Measurements from ENCODE around the gene ATP2C2.
"Not testable (repeated sequence)": the region's sequence is repeated elsewhere in the genome, so short reads cannot be mapped to it uniquely, and the experiment has no call there.

ATP2C2 gene

GRCh38 chr16:84398701-84399100 is 30.4 kb downstream of the ATP2C2 start:
- no peak for DNase-seq

DNA sequence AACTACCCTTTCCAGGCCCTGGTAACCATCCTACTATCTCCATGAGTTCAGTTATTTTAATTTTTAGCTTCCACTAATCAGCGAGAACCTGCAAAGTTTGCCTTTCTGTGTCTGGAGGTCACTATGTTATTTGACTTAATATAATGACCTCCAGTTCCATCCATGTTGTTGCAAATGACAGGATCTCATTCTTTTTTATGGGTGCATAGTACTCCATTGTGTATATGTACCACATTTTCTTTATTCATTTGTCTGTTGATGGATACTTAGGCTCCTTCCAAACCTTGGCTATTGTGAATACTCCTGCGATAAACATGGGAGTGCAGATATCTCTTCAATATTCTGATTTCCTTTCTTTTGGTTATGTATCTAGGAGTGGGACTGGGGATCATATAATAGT is 31.6 kb downstream of the ATP2C2 start:
- not testable (repeated sequence) for DNase-seq

- not testable (repeated sequence) for DNase-seq
Observed at GRCh38 chr16:84403435-84403834, 35.1 kb downstream of the ATP2C2 start.

DNA sequence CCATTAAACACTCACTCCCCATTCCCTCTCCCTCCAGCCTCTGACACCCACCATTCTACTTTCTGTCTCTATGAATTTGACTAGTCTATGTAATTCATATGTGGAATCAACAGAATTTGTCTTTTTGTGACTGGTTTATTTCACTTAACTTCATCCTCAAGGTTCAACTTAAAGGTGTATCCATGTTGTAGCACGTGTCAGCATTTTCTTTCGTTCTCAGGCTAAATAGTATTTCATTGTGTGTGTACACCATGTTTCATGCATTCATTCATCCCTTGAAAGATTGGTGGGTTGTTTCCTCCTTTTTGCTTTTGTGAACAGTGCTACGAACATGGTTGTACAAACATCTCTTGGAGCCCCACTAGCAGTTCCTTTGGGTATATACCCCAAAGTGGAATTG is 36.0 kb downstream of the ATP2C2 start:
- DNase-seq: no peak

- no peak for DNase-seq
Observed at GRCh38 chr16:84404936-84405639, 36.8 kb downstream of the ATP2C2 start.

GRCh38 chr16:84406006-84406963 is 37.9 kb downstream of the ATP2C2 start:
- DNase-seq: no peak

DNA sequence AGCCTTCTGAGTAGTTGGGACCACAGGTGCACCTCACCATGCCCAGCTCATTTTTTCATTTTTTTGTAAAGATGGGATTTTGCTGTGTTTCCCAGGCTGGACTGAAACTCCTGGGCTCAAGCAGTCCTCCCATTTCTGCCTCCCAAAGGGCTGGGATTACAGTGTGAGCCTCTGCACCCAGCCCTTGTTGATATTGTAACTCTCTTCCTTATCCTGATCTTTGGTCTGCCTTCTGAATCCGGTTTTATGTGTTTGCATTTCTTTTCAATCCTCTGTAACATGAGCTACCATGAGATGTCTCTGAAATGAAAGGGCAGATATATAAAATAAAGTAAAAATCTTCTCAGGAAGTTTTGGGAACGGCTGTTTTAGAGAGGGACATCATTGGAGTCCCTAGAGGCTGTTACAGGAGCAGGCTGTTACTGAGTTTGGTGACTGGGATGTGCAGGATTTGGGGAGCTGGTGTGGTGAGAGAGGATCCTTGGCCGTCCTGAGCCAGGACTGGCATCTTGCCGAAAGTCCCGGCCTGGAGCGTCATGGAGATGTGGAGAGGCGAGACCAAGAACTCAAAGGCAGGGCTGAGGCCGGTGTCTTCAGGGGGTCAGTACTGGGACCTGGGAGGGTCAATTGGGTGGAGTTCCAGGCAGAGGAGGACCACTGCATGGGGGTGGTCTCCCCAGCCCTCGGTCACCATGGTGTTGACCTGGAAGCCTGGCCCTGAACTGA is 39.4 kb downstream of the ATP2C2 start:
- no peak for DNase-seq

GRCh38 chr16:84408314-84408690 is 40.0 kb downstream of the ATP2C2 start:
- DNase-seq: no peak

GRCh38 chr16:84408856-84409255 is 40.5 kb downstream of the ATP2C2 start:
- no peak for DNase-seq

GRCh38 chr16:84410361-84411138 is 42.2 kb downstream of the ATP2C2 start:
- DNase-seq: no peak

DNA sequence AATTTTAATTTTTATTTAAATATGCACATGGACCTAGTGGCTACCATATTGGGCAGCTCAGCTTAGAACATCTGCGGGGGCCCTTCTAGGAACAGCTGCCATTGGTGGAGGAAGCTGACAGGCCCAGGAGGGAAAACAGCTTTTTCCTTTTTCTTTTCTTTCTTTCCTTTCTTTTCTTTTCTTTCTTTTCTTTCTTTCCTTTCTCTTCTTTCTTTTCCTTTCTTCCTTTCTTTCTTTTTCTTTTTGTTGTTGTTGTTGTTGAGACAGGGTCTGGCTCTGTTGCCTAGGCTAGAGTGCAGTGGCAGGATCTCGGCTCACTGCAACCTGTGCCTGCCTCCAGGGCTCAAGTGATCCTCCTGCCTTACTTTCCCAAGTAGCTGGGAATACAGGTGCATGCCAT is 43.4 kb downstream of the ATP2C2 start:
- DNase-seq: no peak

DNA sequence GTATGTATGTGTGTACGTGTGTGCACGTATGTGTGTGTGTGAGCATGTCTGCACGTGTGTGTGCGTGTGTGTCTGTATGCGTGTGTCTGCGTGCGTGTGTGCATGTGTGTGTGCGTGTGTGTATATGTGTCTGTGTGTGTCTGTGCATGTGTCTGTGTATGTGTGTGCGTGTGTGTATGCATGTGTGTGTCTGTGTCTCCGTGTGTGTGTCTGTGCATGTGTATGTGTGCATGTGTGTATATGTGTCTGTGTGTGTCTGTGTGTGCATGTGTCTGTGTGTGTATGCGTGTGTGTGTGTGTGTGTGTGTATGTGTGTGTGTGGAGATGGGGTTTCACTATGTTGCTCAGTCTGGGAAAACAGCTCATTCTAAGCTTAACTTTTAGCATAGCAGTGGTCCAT is 43.9 kb downstream of the ATP2C2 start:
- DNase-seq: no peak

DNA sequence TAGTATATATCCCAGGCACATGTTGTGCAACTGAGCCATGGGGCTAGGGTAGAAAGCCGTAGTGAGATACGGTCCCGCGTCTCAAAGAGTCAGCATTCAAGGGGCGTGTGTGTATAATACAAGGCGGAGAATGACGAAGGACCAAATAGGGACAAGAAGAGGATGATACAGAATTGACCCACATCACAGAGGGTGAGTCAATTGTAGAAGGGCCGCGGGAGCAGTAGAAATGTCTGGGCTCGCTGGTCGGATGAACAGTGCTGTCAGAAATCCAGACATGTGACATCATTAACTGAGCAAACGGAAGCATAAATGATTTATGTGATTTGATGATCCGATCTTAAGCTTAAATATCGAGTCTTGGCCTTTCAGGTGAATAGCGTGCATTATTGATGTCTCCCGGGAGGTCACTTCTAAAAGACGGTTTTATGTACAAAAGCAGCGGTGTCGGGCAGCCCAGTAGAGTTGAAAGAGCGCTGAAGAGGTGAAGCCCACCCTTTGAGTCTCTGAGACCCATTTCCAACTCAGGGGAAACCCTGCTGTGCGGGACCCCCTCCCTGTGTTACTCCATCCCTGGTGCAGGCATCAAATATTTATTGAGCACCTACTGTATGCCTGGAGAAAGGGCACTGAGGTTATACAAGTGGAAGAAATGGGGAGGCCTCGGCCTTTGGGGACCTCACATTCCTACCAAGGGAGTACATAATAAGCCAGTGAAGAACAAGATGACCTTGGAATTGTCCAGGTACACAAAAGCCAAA is 45.1 kb downstream of the ATP2C2 start:
- DNase-seq: no peak

DNA sequence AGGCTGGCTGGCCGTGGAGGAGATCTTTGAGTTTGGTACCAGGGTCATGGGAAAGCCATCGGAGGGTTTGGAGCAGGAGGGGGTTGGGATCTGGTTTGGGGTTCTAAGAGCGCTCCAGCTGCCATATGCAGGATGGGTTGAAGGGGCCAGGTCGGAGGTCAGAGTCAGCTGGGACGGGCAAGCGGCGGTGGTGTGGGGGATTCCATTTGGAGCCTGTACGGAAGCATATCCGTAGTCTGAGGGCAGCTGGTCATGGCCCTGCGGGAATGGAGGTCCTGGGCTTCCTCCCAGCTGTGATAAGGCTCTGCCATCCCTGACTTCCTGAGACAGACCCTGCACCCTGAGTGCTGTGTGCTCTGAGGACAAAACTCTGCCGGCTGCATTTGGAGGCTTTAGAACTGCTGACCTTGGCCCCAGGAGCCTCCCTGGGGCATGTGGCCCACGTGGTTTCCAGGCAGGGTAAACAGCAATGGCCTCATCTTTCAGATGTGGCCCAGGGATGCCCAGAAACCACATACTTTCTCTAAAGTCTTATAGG is 46.5 kb downstream of the ATP2C2 start:
- DNase-seq: no peak

DNA sequence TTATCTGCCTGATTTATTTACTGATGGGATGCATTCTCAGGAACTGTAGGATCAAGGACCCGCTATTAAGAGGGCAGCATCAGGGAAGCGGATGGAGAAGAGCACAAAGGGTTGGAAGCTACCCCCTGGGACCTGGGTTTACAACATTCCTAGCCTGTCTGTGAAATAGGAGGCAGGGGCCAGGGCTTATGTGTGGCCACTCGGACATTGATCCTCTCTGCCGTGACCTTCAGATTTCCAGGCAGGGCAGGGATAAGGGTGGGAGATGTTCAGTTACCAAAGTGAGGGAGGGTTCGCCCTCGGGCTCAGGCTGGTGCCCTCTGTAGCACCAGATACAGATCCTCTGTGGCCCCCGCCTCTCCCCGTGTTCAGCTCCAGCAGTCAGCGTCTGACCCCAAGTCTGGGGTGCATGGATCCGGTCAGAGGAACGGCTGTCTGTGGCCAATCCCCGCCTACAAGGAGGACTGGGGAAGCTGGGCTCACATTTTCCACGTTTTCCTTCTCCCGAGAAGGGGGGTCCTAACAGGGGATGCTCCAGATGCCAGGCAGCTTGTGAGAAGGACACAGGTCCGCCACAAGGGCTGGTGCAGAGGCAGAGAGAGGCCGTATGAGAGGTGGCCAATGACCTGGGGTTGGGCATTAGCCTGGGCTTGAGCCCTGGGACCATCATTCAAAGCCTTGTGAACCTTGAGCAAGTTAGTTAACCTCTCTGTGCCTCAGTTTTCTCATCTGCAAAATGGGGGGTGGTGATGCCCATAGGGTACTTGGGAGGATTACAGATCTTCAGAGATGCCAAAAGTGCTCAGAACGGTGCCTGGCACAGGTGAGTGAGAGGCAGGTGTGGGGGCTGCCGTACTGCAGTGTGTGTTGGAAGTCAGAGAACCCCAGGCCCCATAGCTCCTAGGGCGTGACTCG is 48.3 kb downstream of the ATP2C2 start:
- DNase-seq: no peak

- DNase-seq: no peak
Observed at GRCh38 chr16:84418056-84418849, 49.9 kb downstream of the ATP2C2 start.

DNA sequence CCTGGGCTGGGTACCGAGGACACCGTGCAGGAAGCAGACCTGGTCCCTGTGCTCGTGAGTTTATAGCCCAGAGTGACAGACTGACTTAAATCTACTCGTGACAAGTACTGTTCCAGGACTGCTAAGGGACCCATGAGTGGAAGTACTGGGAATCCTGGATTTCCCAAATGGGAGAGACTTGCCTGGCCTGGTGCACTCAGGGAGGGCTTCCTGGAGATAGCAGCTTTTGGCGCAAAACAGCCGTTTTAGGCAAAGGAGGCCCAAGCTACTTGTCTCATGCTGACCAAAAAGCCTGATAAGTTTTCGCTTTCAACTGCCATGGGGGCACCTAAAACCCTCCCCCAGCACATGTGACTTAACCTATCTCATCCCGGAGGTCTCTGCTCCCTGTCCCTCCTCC is 51.4 kb downstream of the ATP2C2 start:
- DNase-seq: no peak

GRCh38 chr16:84420556-84420955 is 52.2 kb downstream of the ATP2C2 start:
- not testable (repeated sequence) for DNase-seq

Measured in CD4-positive, alpha-beta T cell treated with Interleukin-4 for 1 hour (primary cell).